HEK293 (cell line): ENCODE measurements around the gene CA12.

Experiments used
- GLIS2 ChIP-seq: fragments of 450-650 bp; formaldehyde crosslinking; IDR thresholded peaks from 2 replicates; pipeline ENCODE4 v1.5.1; 2016; ENCODE audit warnings: missing biosample characterization, missing genetic modification characterization
- KLF10 ChIP-seq: fragments of 450-650 bp; IDR thresholded peaks from 2 replicates; pipeline ENCODE4 v1.5.1; 2018; ENCODE audit warnings: missing biosample characterization, mild to moderate bottlenecking, missing genetic modification characterization
- KLF9 ChIP-seq: fragments of 450-650 bp; formaldehyde crosslinking; IDR thresholded peaks from 2 replicates; pipeline ENCODE4 v1.5.1; 2016; ENCODE audit warnings: missing biosample characterization, missing genetic modification characterization, low read depth
- PATZ1 ChIP-seq: fragments of 450-650 bp; formaldehyde crosslinking; IDR thresholded peaks from 2 replicates; pipeline ENCODE4 v1.5.1; 2016; ENCODE audit warnings: missing biosample characterization, missing genetic modification characterization
- PRDM4 ChIP-seq: fragments of 450-650 bp; formaldehyde crosslinking; IDR thresholded peaks from 2 replicates; pipeline ENCODE4 v1.5.1; 2017; ENCODE audit warnings: missing biosample characterization, missing genetic modification characterization
- SALL2 ChIP-seq: fragments of 450-650 bp; formaldehyde crosslinking; IDR thresholded peaks from 2 replicates; pipeline ENCODE4 v1.5.0; 2017; ENCODE audit warnings: missing biosample characterization, mild to moderate bottlenecking, missing genetic modification characterization, borderline replicate concordance
- SP3 ChIP-seq: fragments of 450-650 bp; formaldehyde crosslinking; IDR thresholded peaks from 2 replicates; pipeline ENCODE4 v1.5.1; 2016; ENCODE audit warnings: missing biosample characterization, missing genetic modification characterization
- TSHZ1 ChIP-seq: fragments of 450-650 bp; formaldehyde crosslinking; IDR thresholded peaks from 2 replicates; pipeline ENCODE4 v1.5.1; 2016; ENCODE audit warnings: missing biosample characterization, missing genetic modification characterization, borderline replicate concordance
- ZBTB7A ChIP-seq: fragments of 450-650 bp; formaldehyde crosslinking; IDR thresholded peaks from 2 replicates; pipeline ENCODE4 v1.5.1; 2016; ENCODE audit warnings: low read depth, missing biosample characterization, missing genetic modification characterization
- ZNF133 ChIP-seq: fragments of 450-650 bp; formaldehyde crosslinking; IDR thresholded peaks from 2 replicates; pipeline ENCODE4 v1.5.1; 2016; ENCODE audit warnings: missing biosample characterization, missing genetic modification characterization
- ZNF155 ChIP-seq: fragments of 450-650 bp; formaldehyde crosslinking; IDR thresholded peaks from 2 replicates; pipeline ENCODE4 v1.5.1; 2016; ENCODE audit warnings: missing biosample characterization, missing genetic modification characterization
- ZNF202 ChIP-seq: fragments of 450-650 bp; formaldehyde crosslinking; IDR thresholded peaks from 2 replicates; pipeline ENCODE4 v1.5.1; 2016; ENCODE audit warnings: missing biosample characterization, missing genetic modification characterization, borderline replicate concordance
- ZNF214 ChIP-seq: fragments of 450-650 bp; formaldehyde crosslinking; IDR thresholded peaks from 2 replicates; pipeline ENCODE4 v1.5.1; 2017; ENCODE audit warnings: missing biosample characterization, mild to moderate bottlenecking, missing genetic modification characterization, borderline replicate concordance
- ZNF274 ChIP-seq, 2 experiments: fragments of 200-500 bp in 1 of 2; fragments of 450-650 bp in 1 of 2; sonication (Bioruptor generic) in 1 of 2; formaldehyde crosslinking in 1 of 2; IDR thresholded peaks; 2 replicates each; pipeline versions ENCODE4 v1.5.1 to v1.6.1; 2014 to 2016; ENCODE audit warnings: borderline replicate concordance in 1 of 2, inconsistent platforms in 1 of 2, low read length in 1 of 2, missing biosample characterization in 1 of 2, missing genetic modification characterization in 1 of 2
- ZNF292 ChIP-seq: fragments of 450-650 bp; formaldehyde crosslinking; IDR thresholded peaks from 2 replicates; pipeline ENCODE4 v1.5.1; 2016; ENCODE audit warnings: low read depth, missing biosample characterization, missing genetic modification characterization, borderline replicate concordance
- ZNF426 ChIP-seq: fragments of 450-650 bp; formaldehyde crosslinking; IDR thresholded peaks from 2 replicates; pipeline ENCODE4 v1.5.1; 2017; ENCODE audit warnings: missing biosample characterization, missing genetic modification characterization, mild to moderate bottlenecking, inconsistent platforms, moderate library complexity
- ZNF544 ChIP-seq: fragments of 450-650 bp; formaldehyde crosslinking; IDR thresholded peaks from 2 replicates; pipeline ENCODE4 v1.5.0; 2017; ENCODE audit warnings: missing biosample characterization, missing genetic modification characterization
- ZNF629 ChIP-seq: fragments of 450-650 bp; formaldehyde crosslinking; IDR thresholded peaks from 2 replicates; pipeline ENCODE4 v1.5.1; 2017; ENCODE audit warnings: missing biosample characterization, missing genetic modification characterization
- ZNF707 ChIP-seq: fragments of 450-650 bp; formaldehyde crosslinking; IDR thresholded peaks from 2 replicates; pipeline ENCODE4 v1.5.1; 2016; ENCODE audit warnings: missing biosample characterization, missing genetic modification characterization
- TF ChIP-seq, protein P1 (sequence below): fragments of 450-650 bp; IDR thresholded peaks from 2 replicates; pipeline ENCODE4 v1.5.1; 2018; ENCODE audit warnings: missing biosample characterization, mild to moderate bottlenecking, missing genetic modification characterization
- TF ChIP-seq, protein P2 (sequence below): fragments of 450-650 bp; formaldehyde crosslinking; IDR thresholded peaks from 2 replicates; pipeline ENCODE4 v1.5.1; 2017; ENCODE audit warnings: missing biosample characterization, missing genetic modification characterization
- TF ChIP-seq, protein P3 (sequence below): fragments of 450-650 bp; formaldehyde crosslinking; IDR thresholded peaks from 2 replicates; pipeline ENCODE4 v1.5.1; 2016; ENCODE audit warnings: missing biosample characterization, missing genetic modification characterization
- TF ChIP-seq, protein P4 (sequence below): fragments of 450-650 bp; formaldehyde crosslinking; IDR thresholded peaks from 2 replicates; pipeline ENCODE4 v1.5.1; 2016; ENCODE audit warnings: missing biosample characterization, missing genetic modification characterization

The CA12 gene

DNA sequence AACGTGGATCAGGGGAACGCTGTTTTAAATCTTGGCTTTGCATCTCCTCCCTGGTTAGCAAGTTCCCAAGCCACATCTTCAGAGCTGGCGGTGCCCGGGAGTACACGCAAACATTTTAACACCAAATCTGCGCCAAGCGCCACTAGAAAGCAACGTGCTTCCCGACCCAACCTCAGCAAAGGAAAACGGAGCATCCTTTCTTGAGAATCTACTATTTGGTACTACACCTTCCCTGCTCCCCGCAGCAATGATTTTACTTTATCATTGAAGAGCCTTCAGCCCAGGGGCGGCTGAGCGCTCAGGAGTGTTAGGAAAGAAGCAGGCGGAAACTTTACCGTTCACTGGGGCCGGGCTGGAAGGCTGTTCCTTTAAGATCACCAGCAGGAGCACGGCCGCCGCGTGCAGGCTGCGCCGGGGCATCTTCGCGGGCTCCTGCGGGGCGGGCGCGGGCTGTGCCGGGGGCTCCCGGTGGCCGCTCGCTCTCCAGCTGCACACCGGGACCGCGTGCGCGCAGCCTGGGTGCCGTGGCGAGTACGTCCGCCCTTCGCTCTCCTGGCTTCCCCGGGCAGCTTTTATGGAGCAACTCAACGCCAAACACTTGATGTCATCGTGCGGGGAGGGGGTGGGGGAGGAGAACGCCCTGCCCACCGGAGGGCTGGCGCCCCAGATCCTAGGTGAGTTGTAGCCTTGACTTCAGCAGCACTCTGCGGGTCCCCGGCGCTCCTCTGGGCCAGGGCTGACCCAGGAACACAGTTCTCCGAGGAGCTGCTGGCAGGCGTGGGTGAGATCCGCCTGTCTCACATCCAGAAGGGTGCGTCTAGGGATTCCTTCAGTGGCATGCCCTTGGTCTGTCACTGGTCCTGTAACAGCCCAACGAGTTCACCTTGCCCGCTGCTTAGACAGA, at the start of gene CA12 (continued):
- TF ChIP-seq, protein P1, sequence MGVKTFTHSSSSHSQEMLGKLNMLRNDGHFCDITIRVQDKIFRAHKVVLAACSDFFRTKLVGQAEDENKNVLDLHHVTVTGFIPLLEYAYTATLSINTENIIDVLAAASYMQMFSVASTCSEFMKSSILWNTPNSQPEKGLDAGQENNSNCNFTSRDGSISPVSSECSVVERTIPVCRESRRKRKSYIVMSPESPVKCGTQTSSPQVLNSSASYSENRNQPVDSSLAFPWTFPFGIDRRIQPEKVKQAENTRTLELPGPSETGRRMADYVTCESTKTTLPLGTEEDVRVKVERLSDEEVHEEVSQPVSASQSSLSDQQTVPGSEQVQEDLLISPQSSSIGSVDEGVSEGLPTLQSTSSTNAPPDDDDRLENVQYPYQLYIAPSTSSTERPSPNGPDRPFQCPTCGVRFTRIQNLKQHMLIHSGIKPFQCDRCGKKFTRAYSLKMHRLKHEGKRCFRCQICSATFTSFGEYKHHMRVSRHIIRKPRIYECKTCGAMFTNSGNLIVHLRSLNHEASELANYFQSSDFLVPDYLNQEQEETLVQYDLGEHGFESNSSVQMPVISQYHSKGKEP (tag by site-specific recombination) = no peak
- TF ChIP-seq ZBTB7A (tag by site-specific recombination) (no peak), TSHZ1 (tag by site-specific recombination) (no peak), ZNF426 (no peak), ZNF707 (tag by site-specific recombination) (no peak), ZNF214 (no peak), PATZ1 (tag by site-specific recombination) (peak; percentile 80), PRDM4 (tag by site-specific recombination) (no peak), ZNF133 (tag by site-specific recombination) (no peak), KLF9 (0 out of 2 replicates have a peak, but pooled peaks have one; percentile 30), GLIS2 (tag by site-specific recombination) (peak; percentile 28; the same call in 1 of the 2 replicates), KLF10 (tag by site-specific recombination) (peak; percentile 33; the same call in 1 of the 2 replicates), ZNF274 (IDR thresholded peaks at IDR 0.05; ENCODE audit: low read length) (no peak), ZNF274 (tag by site-specific recombination; IDR thresholded peaks at IDR 0.05; ENCODE audit: borderline replicate concordance) (no peak), ZNF155 (tag by site-specific recombination) (no peak), ZNF544 (tag by site-specific recombination) (no peak), SALL2 (tag by site-specific recombination) (no peak), ZNF629 (tag by site-specific recombination) (peak; percentile 65; the same call in 1 of the 2 replicates), ZNF202 (tag by site-specific recombination) (no peak), ZNF292 (tag by site-specific recombination) (no peak), SP3 (peak; percentile 62; the same call in 1 of the 2 replicates)
- TF ChIP-seq, protein P2, sequence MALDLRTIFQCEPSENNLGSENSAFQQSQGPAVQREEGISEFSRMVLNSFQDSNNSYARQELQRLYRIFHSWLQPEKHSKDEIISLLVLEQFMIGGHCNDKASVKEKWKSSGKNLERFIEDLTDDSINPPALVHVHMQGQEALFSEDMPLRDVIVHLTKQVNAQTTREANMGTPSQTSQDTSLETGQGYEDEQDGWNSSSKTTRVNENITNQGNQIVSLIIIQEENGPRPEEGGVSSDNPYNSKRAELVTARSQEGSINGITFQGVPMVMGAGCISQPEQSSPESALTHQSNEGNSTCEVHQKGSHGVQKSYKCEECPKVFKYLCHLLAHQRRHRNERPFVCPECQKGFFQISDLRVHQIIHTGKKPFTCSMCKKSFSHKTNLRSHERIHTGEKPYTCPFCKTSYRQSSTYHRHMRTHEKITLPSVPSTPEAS (tag by site-specific recombination) = no peak
- TF ChIP-seq, protein P3, sequence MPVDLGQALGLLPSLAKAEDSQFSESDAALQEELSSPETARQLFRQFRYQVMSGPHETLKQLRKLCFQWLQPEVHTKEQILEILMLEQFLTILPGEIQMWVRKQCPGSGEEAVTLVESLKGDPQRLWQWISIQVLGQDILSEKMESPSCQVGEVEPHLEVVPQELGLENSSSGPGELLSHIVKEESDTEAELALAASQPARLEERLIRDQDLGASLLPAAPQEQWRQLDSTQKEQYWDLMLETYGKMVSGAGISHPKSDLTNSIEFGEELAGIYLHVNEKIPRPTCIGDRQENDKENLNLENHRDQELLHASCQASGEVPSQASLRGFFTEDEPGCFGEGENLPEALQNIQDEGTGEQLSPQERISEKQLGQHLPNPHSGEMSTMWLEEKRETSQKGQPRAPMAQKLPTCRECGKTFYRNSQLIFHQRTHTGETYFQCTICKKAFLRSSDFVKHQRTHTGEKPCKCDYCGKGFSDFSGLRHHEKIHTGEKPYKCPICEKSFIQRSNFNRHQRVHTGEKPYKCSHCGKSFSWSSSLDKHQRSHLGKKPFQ (tag by site-specific recombination) = no peak
- TF ChIP-seq, protein P4, sequence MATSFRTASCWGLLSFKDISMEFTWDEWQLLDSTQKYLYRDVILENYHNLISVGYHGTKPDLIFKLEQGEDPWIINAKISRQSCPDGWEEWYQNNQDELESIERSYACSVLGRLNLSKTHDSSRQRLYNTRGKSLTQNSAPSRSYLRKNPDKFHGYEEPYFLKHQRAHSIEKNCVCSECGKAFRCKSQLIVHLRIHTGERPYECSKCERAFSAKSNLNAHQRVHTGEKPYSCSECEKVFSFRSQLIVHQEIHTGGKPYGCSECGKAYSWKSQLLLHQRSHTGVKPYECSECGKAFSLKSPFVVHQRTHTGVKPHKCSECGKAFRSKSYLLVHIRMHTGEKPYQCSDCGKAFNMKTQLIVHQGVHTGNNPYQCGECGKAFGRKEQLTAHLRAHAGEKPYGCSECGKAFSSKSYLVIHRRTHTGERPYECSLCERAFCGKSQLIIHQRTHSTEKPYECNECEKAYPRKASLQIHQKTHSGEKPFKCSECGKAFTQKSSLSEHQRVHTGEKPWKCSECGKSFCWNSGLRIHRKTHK (tag by site-specific recombination) = no peak
